ENCODE measurements around the gene ULK4.

DNA sequence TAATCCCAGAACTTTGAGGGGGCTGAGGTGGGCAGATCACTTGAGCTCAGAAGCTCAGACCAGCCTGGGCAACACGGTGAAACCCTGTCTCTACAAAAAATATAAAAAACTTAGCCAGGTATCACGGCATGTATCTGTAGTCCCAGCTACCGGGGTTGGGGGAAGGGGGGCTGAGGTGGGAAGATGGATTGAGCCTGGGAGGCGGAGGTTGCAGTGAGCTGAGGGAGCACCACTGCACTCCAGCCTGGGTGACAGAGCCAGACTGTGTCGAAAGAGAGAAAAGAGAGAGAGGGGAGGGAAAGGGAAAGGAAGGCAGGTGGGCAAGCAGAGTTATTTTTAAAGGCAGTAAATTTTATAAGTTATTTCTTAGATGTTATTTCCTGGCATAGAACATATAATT is 368.1 kb downstream of the ULK4 start:
- TF ChIP-seq CTCF (conservative IDR thresholded peaks at IDR 0.05) (no peak), EZH2 (IDR thresholded peaks at IDR 0.05; ENCODE audit: low read depth) (no peak)
